NCI-H2227 (cell line): ENCODE results near the gene RCOR2.

Source experiments
- DNase-seq: peaks from one replicate; lab custom pipeline; 2025; ENCODE audit not compliant: unreplicated experiment; lab: John Stamatoyannopoulos, UW

RCOR2 gene

GRCh38 chr11:63923319-63923718, 6.4 kb upstream of the RCOR2 start:
- DNase-seq: no peak

GRCh38 chr11:63922673-63923192, 5.8 kb upstream of the RCOR2 start:
- no peak for DNase-seq

- DNase-seq: no peak
Observed at GRCh38 chr11:63920939-63921417, 4.0 kb upstream of the RCOR2 start.

- DNase-seq: no peak
Observed at GRCh38 chr11:63920126-63920938, 3.4 kb upstream of the RCOR2 start.

- peak; percentile 40 for DNase-seq
Observed at GRCh38 chr11:63919267-63920125, 2.5 kb upstream of the RCOR2 start.

- DNase-seq: peak; percentile 39
Observed at GRCh38 chr11:63918507-63919191, 1.7 kb upstream of the RCOR2 start.

GRCh38 chr11:63917692-63918506, 935 bp upstream of the RCOR2 start:
- DNase-seq: peak; percentile 88

GRCh38 chr11:63915961-63916836, 765 bp downstream of the RCOR2 start:
- peak; percentile 83 for DNase-seq

GRCh38 chr11:63914896-63915691, 1.9 kb downstream of the RCOR2 start:
- DNase-seq: peak; percentile 38

GRCh38 chr11:63913866-63914830, 2.8 kb downstream of the RCOR2 start:
- no peak for DNase-seq

- no peak for DNase-seq
Observed at GRCh38 chr11:63912678-63913077, 4.3 kb downstream of the RCOR2 start.

- DNase-seq: no peak
Observed at GRCh38 chr11:63911876-63912275, 5.1 kb downstream of the RCOR2 start.

GRCh38 chr11:63911440-63911839, 5.5 kb downstream of the RCOR2 start:
- no peak for DNase-seq

GRCh38 chr11:63910675-63911074, 6.3 kb downstream of the RCOR2 start:
- DNase-seq: no peak

- peak; percentile 63 for DNase-seq
Observed at GRCh38 chr11:63909591-63910506, 7.1 kb downstream of the RCOR2 start.
